Measurements from ENCODE around the gene ADRM1. TPM values are rescaled to one million over a fixed set of nuclear protein-coding genes. Genes with fewer than 3 reads are reported as not detected.
A peak's percentile ranks its signal among the peaks of the same experiment; 100 is the strongest.

The ADRM1 gene
- total RNA-seq, 4 donors from 2014 or later: 84.7 to 155 (median 146) TPM

- H3K4me3 ChIP-seq: no peak overlapping the region
- TF ChIP-seq POLR2A (IDR thresholded peaks at IDR 0.05) (no peak), EP300 (IDR thresholded peaks at IDR 0.05) (no peak), CTCF (IDR thresholded peaks at IDR 0.05) (no peak), POLR2AphosphoS5 (IDR thresholded peaks at IDR 0.05) (no peak)
- no peak overlapping the region for H3K27ac ChIP-seq
- H3K4me1 ChIP-seq: peaks cover 12% of the 10 kb centered on the region
- H3K36me3 ChIP-seq: peaks cover 82% of the 10 kb centered on the region
- H3K27me3 ChIP-seq: no peaks in the 10 kb centered on the region
- H3K9me3 ChIP-seq: no peaks in the 10 kb centered on the region
- no peak for DNase-seq (ENCODE audit: low spot score in 2 of 2)
- 84% methylated on average over 15 of the region's 16 CpGs for WGBS
Observed at GRCh38 chr20:62282877-62283503, 19.8 kb upstream of the ADRM1 start.

- Histone ChIP-seq H3K9me3 (no peaks in the 10 kb centered on the region), H3K4me1 (peaks cover 19% of the 10 kb centered on the region), H3K27ac (no peak overlapping the region), H3K36me3 (peaks cover 79% of the 10 kb centered on the region), H3K4me3 (no peak overlapping the region), H3K27me3 (no peaks in the 10 kb centered on the region)
- WGBS: 90% methylated on average over 6 of the region's 6 CpGs
- DNase-seq (ENCODE audit: low spot score in 2 of 2): no peak
- TF ChIP-seq POLR2AphosphoS5 (IDR thresholded peaks at IDR 0.05): no peak
- TF ChIP-seq CTCF (IDR thresholded peaks at IDR 0.05): no peak
- TF ChIP-seq EP300 (IDR thresholded peaks at IDR 0.05): no peak
- no peak for TF ChIP-seq POLR2A (IDR thresholded peaks at IDR 0.05)
Observed at GRCh38 chr20:62284448-62284847, 18.3 kb upstream of the ADRM1 start.

GRCh38 chr20:62285151-62285550, 17.6 kb upstream of the ADRM1 start:
- TF ChIP-seq POLR2A (IDR thresholded peaks at IDR 0.05) (no peak), EP300 (IDR thresholded peaks at IDR 0.05) (no peak), POLR2AphosphoS5 (IDR thresholded peaks at IDR 0.05) (no peak), CTCF (IDR thresholded peaks at IDR 0.05) (no peak)
- H3K36me3 ChIP-seq: peaks cover 78% of the 10 kb centered on the region
- peak overlapping the region; percentile 11 for H3K27ac ChIP-seq
- no peak for DNase-seq (ENCODE audit: low spot score in 2 of 2)
- H3K4me1 ChIP-seq: peaks cover 19% of the 10 kb centered on the region
- no peak overlapping the region for H3K4me3 ChIP-seq
- H3K27me3 ChIP-seq: no peaks in the 10 kb centered on the region
- WGBS: 79% methylated on average over 6 of the region's 6 CpGs
- H3K9me3 ChIP-seq: no peaks in the 10 kb centered on the region

- peaks cover 73% of the 10 kb centered on the region for H3K36me3 ChIP-seq
- 78% methylated on average over 23 of the region's 23 CpGs for WGBS
- TF ChIP-seq POLR2A (IDR thresholded peaks at IDR 0.05) (no peak), EP300 (IDR thresholded peaks at IDR 0.05) (no peak), POLR2AphosphoS5 (IDR thresholded peaks at IDR 0.05) (peak in 1 of 3 donors; percentile 14), CTCF (IDR thresholded peaks at IDR 0.05) (no peak)
- H3K4me3 ChIP-seq: no peak overlapping the region
- H3K27ac ChIP-seq: peak overlapping the region; percentile 9
- H3K27me3 ChIP-seq: no peaks in the 10 kb centered on the region
- peak in 1 of 2 donors; percentile 67 for DNase-seq (ENCODE audit: low spot score in 2 of 2)
- H3K9me3 ChIP-seq: no peaks in the 10 kb centered on the region
- peaks cover 19% of the 10 kb centered on the region for H3K4me1 ChIP-seq
Observed at GRCh38 chr20:62285722-62286121, 17.1 kb upstream of the ADRM1 start.

GRCh38 chr20:62286493-62287064, 16.2 kb upstream of the ADRM1 start:
- Histone ChIP-seq H3K4me1 (peaks cover 19% of the 10 kb centered on the region), H3K27ac (peak overlapping the region; percentile 9), H3K27me3 (no peaks in the 10 kb centered on the region), H3K9me3 (no peaks in the 10 kb centered on the region), H3K4me3 (no peak overlapping the region), H3K36me3 (peaks cover 73% of the 10 kb centered on the region)
- DNase-seq (ENCODE audit: low spot score in 2 of 2): no peak
- 87% methylated on average over 22 of the region's 25 CpGs for WGBS
- TF ChIP-seq CTCF (IDR thresholded peaks at IDR 0.05): no peak
- no peak for TF ChIP-seq EP300 (IDR thresholded peaks at IDR 0.05)
- TF ChIP-seq POLR2AphosphoS5 (IDR thresholded peaks at IDR 0.05): no peak
- TF ChIP-seq POLR2A (IDR thresholded peaks at IDR 0.05): no peak
